D721Med (cell line): ENCODE data around the gene AS3MT.
"Not testable (repeated sequence)": the region's sequence is repeated elsewhere in the genome, so short reads cannot be mapped to it uniquely, and the experiment has no call there.

Experiments used
- DNase-seq: peaks from one replicate; pipeline ENCODE4 v3.0.0; 2011; ENCODE audit warnings: low spot score; ENCODE audit not compliant: insufficient read length
- FAIRE-seq: peaks from 2 replicates; lab custom pipeline; 2011; peaks lifted over from hg19 to GRCh38; lab: Jason Lieb, UNC
- TF ChIP-seq, protein P1 (sequence below): IDR thresholded peaks from 2 replicates; pipeline ENCODE4 v1.5.1; 2012; ENCODE audit warnings: mild to moderate bottlenecking, control low read depth; ENCODE audit not compliant: insufficient read depth; ENCODE audit errors: missing control alignments

Gene AS3MT

GRCh38 chr10:102923601-102924000 lies 54.3 kb downstream of the AS3MT start:
- FAIRE-seq (no peak), DNase-seq (no peak)
- TF ChIP-seq, protein P1, sequence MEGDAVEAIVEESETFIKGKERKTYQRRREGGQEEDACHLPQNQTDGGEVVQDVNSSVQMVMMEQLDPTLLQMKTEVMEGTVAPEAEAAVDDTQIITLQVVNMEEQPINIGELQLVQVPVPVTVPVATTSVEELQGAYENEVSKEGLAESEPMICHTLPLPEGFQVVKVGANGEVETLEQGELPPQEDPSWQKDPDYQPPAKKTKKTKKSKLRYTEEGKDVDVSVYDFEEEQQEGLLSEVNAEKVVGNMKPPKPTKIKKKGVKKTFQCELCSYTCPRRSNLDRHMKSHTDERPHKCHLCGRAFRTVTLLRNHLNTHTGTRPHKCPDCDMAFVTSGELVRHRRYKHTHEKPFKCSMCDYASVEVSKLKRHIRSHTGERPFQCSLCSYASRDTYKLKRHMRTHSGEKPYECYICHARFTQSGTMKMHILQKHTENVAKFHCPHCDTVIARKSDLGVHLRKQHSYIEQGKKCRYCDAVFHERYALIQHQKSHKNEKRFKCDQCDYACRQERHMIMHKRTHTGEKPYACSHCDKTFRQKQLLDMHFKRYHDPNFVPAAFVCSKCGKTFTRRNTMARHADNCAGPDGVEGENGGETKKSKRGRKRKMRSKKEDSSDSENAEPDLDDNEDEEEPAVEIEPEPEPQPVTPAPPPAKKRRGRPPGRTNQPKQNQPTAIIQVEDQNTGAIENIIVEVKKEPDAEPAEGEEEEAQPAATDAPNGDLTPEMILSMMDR: no peak

DNA sequence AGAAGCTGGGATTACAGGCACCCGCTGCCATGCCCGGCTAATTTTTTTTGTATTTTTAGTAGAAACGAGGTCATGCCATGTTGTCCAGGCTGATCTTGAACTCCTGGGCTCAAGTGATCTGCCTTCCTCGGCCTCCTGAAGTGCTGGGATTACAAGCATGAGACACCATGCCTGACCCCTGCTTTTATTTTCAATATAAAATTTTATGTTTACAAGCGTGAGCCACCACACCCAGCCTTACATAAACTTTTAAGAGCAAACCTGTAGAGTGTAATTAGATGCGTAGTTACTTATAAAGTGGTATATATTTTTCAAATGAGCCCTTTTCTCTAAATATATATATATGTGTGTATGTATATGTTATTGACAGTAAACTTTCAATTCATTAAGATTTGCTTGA lies 57.6 kb downstream of the AS3MT start:
- TF ChIP-seq, protein P1: no peak
- FAIRE-seq (no peak), DNase-seq (no peak)

- DNase-seq: no peak
- FAIRE-seq: peak; percentile 25
- TF ChIP-seq, protein P1: no peak
These were observed 58.2 kb downstream of the AS3MT start for GRCh38 chr10:102927311-102928010.

DNA sequence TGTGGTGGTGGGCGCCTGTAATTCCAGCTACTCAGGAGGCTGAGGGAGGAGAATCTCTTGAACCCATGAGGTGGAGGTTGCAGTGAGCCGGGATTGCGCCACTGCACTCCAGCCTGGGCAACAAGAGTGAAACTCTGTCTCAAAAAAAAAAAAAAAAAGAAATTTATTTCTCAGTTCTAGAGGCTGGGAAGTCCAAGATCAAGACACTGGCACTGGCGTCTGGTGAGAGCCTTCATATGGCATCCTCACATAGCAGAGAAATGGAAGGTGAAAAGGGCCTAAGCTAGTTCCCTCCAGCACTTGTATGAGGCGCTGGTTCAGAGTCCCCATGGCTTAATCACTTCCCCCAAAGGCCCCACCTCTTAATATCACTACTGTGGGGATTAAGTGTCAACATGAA lies 59.2 kb downstream of the AS3MT start:
- DNase-seq: not testable (repeated sequence)

DNA sequence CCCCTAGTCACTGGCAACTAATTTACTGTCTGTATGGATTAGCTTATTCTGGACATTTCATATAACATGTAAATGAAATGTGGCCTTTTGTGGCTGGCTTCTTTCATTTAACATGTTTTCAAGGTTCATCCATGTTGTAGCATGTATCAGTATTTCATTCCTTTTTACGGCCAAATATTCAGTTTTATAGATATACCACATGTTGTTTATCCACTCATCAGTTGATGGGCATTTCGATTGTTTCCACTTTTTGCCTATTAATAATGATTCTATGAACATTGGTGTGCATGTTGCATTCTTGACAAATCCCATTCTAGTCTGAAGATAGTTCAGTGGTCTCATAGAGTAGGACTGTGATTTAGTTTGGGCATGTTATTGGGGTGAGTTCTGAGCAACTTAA lies 61.5 kb downstream of the AS3MT start:
- no peak for FAIRE-seq
- TF ChIP-seq, protein P1: no peak
- no peak for DNase-seq

More for the DNA sequence above, 59.2 kb downstream of the AS3MT start:
- not testable (repeated sequence) for FAIRE-seq

DNA sequence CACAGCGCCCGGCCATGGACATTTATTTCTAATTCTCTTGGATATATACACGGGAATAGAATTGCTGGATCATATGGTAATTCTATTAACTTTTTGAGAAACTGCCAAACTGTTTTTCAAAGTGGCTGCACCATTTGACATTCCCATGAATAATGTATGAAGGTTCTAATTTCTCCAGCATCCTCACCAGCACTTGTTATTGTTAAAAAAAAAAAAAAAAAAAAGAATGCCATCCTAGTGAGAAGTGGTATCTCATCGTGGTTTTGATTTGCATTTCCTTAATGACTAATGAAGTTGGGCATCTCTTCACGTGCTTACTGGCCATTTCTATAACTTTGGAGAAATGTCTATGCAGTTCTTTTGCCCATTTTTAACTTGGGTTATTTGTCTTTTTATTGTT lies 62.4 kb downstream of the AS3MT start:
- FAIRE-seq (no peak), DNase-seq (no peak)
- TF ChIP-seq, protein P1: no peak

DNA sequence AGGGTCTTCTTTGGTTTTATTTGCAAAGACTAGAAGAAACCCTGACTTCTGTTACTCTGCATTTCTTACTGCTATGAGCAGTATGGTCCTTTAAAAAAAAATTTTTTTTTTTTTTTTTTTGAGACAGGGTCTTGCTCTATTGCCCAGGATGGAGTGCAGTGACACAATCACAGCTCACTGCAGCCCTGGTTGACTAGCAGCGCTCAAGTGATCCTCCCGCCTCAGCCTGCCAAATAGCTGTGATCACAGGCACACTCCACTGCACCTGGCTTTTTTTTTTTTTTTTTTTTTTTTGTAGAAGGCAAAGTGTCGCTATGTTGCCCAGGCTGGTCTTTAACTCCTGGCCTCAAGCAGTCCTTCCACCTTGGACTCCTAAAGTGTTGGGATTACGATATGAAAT lies 66.2 kb downstream of the AS3MT start:
- FAIRE-seq (no peak), DNase-seq (no peak)
- TF ChIP-seq, protein P1: no peak
